LNCAP (cell line): ENCODE results near the gene MLST8.

ENCODE experiments used
- CTCF ChIP-seq: fragments of 450-650 bp; IDR thresholded peaks from 2 replicates; pipeline ENCODE4 v1.5.1; 2017; ENCODE audit warnings: mild to moderate bottlenecking

Gene MLST8

GRCh38 chr16:2213817-2214718 lies 8.8 kb downstream of the MLST8 start:
- TF ChIP-seq CTCF, result no peak

DNA sequence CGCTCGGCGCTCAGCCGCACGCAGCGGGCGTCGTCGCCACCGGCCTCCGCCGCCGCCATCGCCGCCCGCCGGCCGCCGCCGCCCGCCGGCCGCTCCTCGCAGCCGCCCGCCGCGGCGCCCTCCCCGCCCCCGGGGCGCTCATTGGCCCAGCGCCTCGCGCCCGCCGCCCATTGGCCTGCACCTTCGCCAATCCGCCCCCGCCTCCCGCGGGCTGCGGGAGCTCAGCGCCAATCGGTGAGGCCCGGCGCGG lies 9.4 kb downstream of the MLST8 start, which contains the start of gene PGP:
Gene PGP, minus strand, starts transcription at position 122 of the 250 bp plus-strand sequence. Its CDS starts 63 bp downstream, at position 59.
- no peak for TF ChIP-seq CTCF

DNA sequence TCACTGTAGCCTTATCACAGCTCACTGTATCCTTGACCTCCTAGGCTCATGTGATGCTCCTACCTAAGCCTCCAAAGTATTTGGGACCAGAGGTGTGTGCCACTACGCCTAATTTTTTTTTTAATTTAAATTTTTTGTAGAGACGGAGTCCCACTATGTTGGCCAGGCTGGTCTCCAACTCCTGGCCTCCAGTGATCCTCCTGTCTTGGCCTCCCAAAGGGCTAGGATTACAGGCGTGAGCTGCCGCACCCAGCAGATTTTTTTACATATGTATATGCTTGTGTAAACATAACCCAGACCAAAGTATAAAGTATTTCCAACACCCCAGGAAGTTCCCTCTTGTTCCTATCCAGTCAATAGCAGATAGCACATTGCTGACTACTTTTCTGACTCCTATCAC lies 11.1 kb downstream of the MLST8 start:
- no peak for TF ChIP-seq CTCF

GRCh38 chr16:2223221-2223941 lies 18.1 kb downstream of the MLST8 start, which contains the start of gene E4F1:
Gene E4F1 (plus strand): TSS chr16:2223591. CDS start chr16:2223614, 23 bp downstream.
- TF ChIP-seq CTCF, result no peak

- no peak; the same call in 1 of the 2 replicates for TF ChIP-seq CTCF
Measured at GRCh38 chr16:2223942-2224486, 18.8 kb downstream of the MLST8 start.

DNA sequence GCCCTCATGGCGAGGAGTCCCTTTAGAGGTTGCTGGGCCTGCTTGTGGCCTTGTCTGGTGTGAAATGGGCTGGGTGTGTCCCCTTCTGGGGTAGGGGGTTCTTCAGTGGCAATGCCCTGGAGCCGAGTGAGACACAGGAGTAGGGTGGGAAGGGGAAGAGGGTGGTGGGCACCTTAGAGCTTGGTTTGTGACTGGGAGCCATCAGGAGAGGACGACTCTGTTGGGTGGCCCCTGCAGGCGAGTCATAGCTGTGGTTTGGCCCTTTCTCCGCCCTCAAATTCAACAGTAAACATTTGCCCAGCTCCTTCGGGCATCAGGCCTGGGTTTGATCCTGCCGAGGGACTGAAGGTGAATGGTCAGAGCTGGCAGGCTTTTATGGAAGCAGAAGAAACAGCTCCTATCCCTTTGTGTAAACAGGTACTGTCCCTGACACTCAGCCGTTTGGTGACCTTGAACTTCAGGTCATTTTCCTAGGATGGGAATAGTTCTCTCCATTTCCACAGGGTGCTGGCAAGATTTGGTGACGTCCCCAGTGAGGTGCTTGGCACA lies 21.1 kb downstream of the MLST8 start:
- peak; percentile 10; the same call in 1 of the 2 replicates for TF ChIP-seq CTCF

DNA sequence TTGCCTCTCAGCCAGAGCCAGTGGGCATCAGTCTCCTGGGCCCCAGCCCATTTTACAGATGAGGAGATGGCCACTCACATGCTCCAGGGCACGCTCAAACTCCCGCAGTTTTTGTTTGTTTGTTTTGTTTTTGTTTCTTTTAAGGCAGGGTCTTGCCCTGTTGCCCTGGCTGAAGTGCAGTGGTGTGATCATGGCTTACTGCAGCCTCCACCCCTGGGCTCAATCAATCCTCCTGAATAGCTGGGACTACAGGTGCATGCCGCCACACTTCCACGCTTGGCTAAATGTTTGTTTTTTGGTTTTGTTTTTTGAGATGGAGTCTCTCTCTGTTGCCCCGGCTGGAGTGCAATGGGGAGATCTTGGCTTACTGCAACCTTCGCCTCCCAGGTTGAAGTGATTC lies 21.7 kb downstream of the MLST8 start:
- TF ChIP-seq CTCF, result no peak
